GM21576 (cell line): Measurements from ENCODE around the gene C11orf24.
"Not testable (repeated sequence)": the region's sequence is repeated elsewhere in the genome, so short reads cannot be mapped to it uniquely, and the experiment has no call there.

ENCODE experiments used
- ATAC-seq: cut with Tn5 transposase; IDR thresholded peaks from one replicate; pipeline ENCODE4 v1.9.1; 2021; ENCODE audit warnings: mild to moderate bottlenecking, moderate library complexity; ENCODE audit not compliant: unreplicated experiment

C11orf24 gene

GRCh38 chr11:68300076-68300830 is 28.5 kb upstream of the C11orf24 start:
- no peak for ATAC-seq

- not testable (repeated sequence) for ATAC-seq
Observed at GRCh38 chr11:68299517-68299879, 27.7 kb upstream of the C11orf24 start.

- no peak for ATAC-seq
Observed at GRCh38 chr11:68298659-68299516, 27.1 kb upstream of the C11orf24 start.

- ATAC-seq, result peak; percentile 61
Observed at GRCh38 chr11:68297812-68298658, 26.3 kb upstream of the C11orf24 start.

GRCh38 chr11:68297494-68297811 is 25.7 kb upstream of the C11orf24 start:
- no peak for ATAC-seq

GRCh38 chr11:68297052-68297378 is 25.2 kb upstream of the C11orf24 start:
- ATAC-seq, result no peak

GRCh38 chr11:68296344-68297051 is 24.7 kb upstream of the C11orf24 start:
- ATAC-seq, result no peak

- ATAC-seq, result no peak
Observed at GRCh38 chr11:68295940-68296339, 24.2 kb upstream of the C11orf24 start.

- ATAC-seq, result no peak
Observed at GRCh38 chr11:68295271-68295670, 23.5 kb upstream of the C11orf24 start.

GRCh38 chr11:68293708-68294107 is 21.9 kb upstream of the C11orf24 start:
- no peak for ATAC-seq

GRCh38 chr11:68289456-68289855 is 17.7 kb upstream of the C11orf24 start:
- ATAC-seq, result no peak

GRCh38 chr11:68287419-68287818 is 15.6 kb upstream of the C11orf24 start:
- no peak for ATAC-seq

- not testable (repeated sequence) for ATAC-seq
Observed at GRCh38 chr11:68284588-68284987, 12.8 kb upstream of the C11orf24 start.

- ATAC-seq, result no peak
Observed at GRCh38 chr11:68282861-68283230, 11.1 kb upstream of the C11orf24 start.

- peak; percentile 75 for ATAC-seq
Observed at GRCh38 chr11:68282141-68282860, 10.5 kb upstream of the C11orf24 start.

- no peak for ATAC-seq
Observed at GRCh38 chr11:68279676-68280075, 7.9 kb upstream of the C11orf24 start.

- no peak for ATAC-seq
Observed at GRCh38 chr11:68276861-68277260, 5.1 kb upstream of the C11orf24 start.

GRCh38 chr11:68275721-68276507 is 4.1 kb upstream of the C11orf24 start:
- ATAC-seq, result no peak

GRCh38 chr11:68274306-68274705 is 2.5 kb upstream of the C11orf24 start:
- ATAC-seq, result no peak
